Measurements from ENCODE around the gene TRAM1L1. TPM values are rescaled to one million over a fixed set of nuclear protein-coding genes. Genes with fewer than 3 reads are reported as not detected.

TRAM1L1 gene
- total RNA-seq: 0.59 and 1.8 TPM in 2 replicates

DNA sequence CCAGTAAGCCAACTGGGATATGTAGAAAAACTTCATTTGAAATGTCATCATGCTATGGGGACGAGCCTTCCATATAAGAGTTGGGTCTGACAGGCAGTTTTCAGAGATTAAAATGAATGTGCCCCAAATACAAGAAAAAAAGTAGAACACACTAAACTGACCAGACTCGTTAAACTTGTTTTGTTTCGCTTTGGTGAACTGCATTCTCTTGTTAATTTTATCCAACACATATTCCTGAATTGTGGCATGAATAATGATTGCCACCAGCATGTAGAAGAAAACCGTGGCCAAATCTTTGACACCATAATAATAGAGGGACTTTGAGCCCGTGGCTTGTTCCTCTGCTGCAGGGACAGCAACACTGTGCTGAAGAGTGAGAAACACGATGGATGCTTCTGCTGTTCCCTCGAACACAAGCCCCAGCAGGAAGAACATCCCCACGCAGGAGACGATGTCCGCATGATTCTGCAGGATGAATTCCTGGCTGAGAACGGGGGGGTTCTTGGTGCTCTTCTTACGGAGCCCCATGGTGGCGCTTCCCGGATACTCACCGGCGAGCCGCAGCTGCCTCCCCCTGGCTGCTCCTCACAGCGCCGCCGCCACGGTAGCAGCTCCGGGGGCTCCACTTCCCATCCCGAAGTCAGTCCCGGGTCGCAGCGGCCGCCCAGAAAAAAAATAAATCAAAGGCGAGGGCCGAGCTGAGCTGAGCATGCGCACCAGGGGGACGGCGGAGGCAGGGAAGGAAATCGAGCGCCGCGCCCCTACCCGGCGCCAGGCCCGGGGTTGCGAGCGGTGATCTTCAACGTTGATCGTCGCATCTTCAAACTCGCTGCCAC is at the start of gene TRAM1L1:
TRAM1L1 (minus strand) TSS at position 711 of the 836 bp plus-strand sequence; CDS start at position 528, 183 bp downstream.

All from subcutaneous preadipocyte (primary cell).